Measurements from ENCODE around the gene PEX11G.
A peak's percentile ranks its signal among the peaks of the same experiment; 100 is the strongest.

PEX11G gene

GRCh38 chr19:7512400-7512851 is 23.6 kb upstream of the PEX11G start:
- no peak overlapping the region for H3K4me3 ChIP-seq
- H4K20me1 ChIP-seq = no peaks in the 10 kb centered on the region
- no peak overlapping the region for H3K27ac ChIP-seq
- no peaks in the 10 kb centered on the region for H3K27me3 ChIP-seq
- no peaks in the 10 kb centered on the region for H3K9me3 ChIP-seq
- no peak overlapping the region for H3K9ac ChIP-seq
- H3K4me1 ChIP-seq = peaks cover 18% of the 10 kb centered on the region
- H3K4me2 ChIP-seq = no peak overlapping the region
- H3K36me3 ChIP-seq = no peaks in the 10 kb centered on the region
- no peak for TF ChIP-seq Cebpa-rat (IDR thresholded peaks at IDR 0.05)

GRCh38 chr19:7509625-7510024 is 20.8 kb upstream of the PEX11G start:
- Histone ChIP-seq H3K9me3 (no peaks in the 10 kb centered on the region), H3K4me2 (no peak overlapping the region), H3K4me3 (no peak overlapping the region), H3K27ac (no peak overlapping the region), H3K4me1 (peaks cover 14% of the 10 kb centered on the region), H3K36me3 (no peaks in the 10 kb centered on the region), H3K9ac (no peak overlapping the region), H4K20me1 (no peaks in the 10 kb centered on the region), H3K27me3 (peaks cover 10% of the 10 kb centered on the region; the same call in 1 of the 2 replicates)
- no peak for TF ChIP-seq Cebpa-rat (IDR thresholded peaks at IDR 0.05)

- Histone ChIP-seq H4K20me1 (no peaks in the 10 kb centered on the region; the same call in 1 of the 2 replicates), H3K9me3 (no peaks in the 10 kb centered on the region), H3K4me1 (peaks cover 14% of the 10 kb centered on the region), H3K27me3 (peaks cover 15% of the 10 kb centered on the region), H3K4me2 (no peak overlapping the region), H3K36me3 (no peaks in the 10 kb centered on the region), H3K9ac (no peak overlapping the region), H3K27ac (no peak overlapping the region), H3K4me3 (no peak overlapping the region)
- TF ChIP-seq Cebpa-rat (IDR thresholded peaks at IDR 0.05) = no peak
These were observed 19.0 kb upstream of the PEX11G start for GRCh38 chr19:7507884-7508283.

GRCh38 chr19:7506385-7507328 is 17.8 kb upstream of the PEX11G start:
- Histone ChIP-seq H3K4me1 (peaks cover 14% of the 10 kb centered on the region), H3K4me2 (0 out of 2 replicates have a peak overlapping the region, but pooled peaks have one; percentile 36), H3K4me3 (no peak overlapping the region), H3K27me3 (peaks cover 27% of the 10 kb centered on the region), H3K36me3 (no peaks in the 10 kb centered on the region), H3K9me3 (no peaks in the 10 kb centered on the region), H3K27ac (no peak overlapping the region), H3K9ac (no peak overlapping the region), H4K20me1 (no peaks in the 10 kb centered on the region; the same call in 1 of the 2 replicates)
- no peak for TF ChIP-seq Cebpa-rat (IDR thresholded peaks at IDR 0.05)

GRCh38 chr19:7505682-7506384 is 17.0 kb upstream of the PEX11G start:
- H3K4me3 ChIP-seq = no peak overlapping the region
- H3K4me1 ChIP-seq = peaks cover 21% of the 10 kb centered on the region
- no peak overlapping the region for H3K27ac ChIP-seq
- no peaks in the 10 kb centered on the region for H3K9me3 ChIP-seq
- no peak for TF ChIP-seq Cebpa-rat (IDR thresholded peaks at IDR 0.05)
- no peak overlapping the region for H3K9ac ChIP-seq
- no peaks in the 10 kb centered on the region for H3K36me3 ChIP-seq
- peaks cover 5% of the 10 kb centered on the region for H4K20me1 ChIP-seq
- peaks cover 36% of the 10 kb centered on the region for H3K27me3 ChIP-seq
- peak overlapping the region; percentile 47 for H3K4me2 ChIP-seq

- H3K9ac ChIP-seq = no peak overlapping the region
- peak overlapping the region; percentile 47 for H3K4me2 ChIP-seq
These were observed 16.4 kb upstream of the PEX11G start for GRCh38 chr19:7505288-7505681.

GRCh38 chr19:7504684-7505083 is 15.8 kb upstream of the PEX11G start:
- Histone ChIP-seq H3K27me3 (peaks cover 47% of the 10 kb centered on the region), H3K9me3 (no peaks in the 10 kb centered on the region), H3K4me1 (peaks cover 24% of the 10 kb centered on the region), H3K36me3 (no peaks in the 10 kb centered on the region), H3K4me3 (no peak overlapping the region), H3K27ac (no peak overlapping the region), H3K9ac (no peak overlapping the region), H3K4me2 (no peak overlapping the region), H4K20me1 (peaks cover 10% of the 10 kb centered on the region)
- TF ChIP-seq Cebpa-rat (IDR thresholded peaks at IDR 0.05) = no peak

More at GRCh38 chr19:7505288-7505681, 16.4 kb upstream of the PEX11G start:
- Histone ChIP-seq H3K4me3 (no peak overlapping the region), H3K4me1 (peaks cover 24% of the 10 kb centered on the region), H3K27me3 (peaks cover 41% of the 10 kb centered on the region), H3K9me3 (no peaks in the 10 kb centered on the region), H4K20me1 (peaks cover 10% of the 10 kb centered on the region), H3K36me3 (no peaks in the 10 kb centered on the region), H3K27ac (no peak overlapping the region)
- no peak for TF ChIP-seq Cebpa-rat (IDR thresholded peaks at IDR 0.05)

GRCh38 chr19:7502552-7502951 is 13.7 kb upstream of the PEX11G start:
- no peak overlapping the region for H3K9ac ChIP-seq
- peaks cover 10% of the 10 kb centered on the region for H4K20me1 ChIP-seq
- H3K27me3 ChIP-seq = peaks cover 58% of the 10 kb centered on the region
- H3K36me3 ChIP-seq = no peaks in the 10 kb centered on the region
- H3K27ac ChIP-seq = no peak overlapping the region
- H3K9me3 ChIP-seq = no peaks in the 10 kb centered on the region
- no peak overlapping the region for H3K4me2 ChIP-seq
- TF ChIP-seq Cebpa-rat (IDR thresholded peaks at IDR 0.05) = no peak
- H3K4me3 ChIP-seq = no peak overlapping the region
- peaks cover 44% of the 10 kb centered on the region for H3K4me1 ChIP-seq

- no peaks in the 10 kb centered on the region for H3K9me3 ChIP-seq
- no peak overlapping the region for H3K9ac ChIP-seq
- no peak for TF ChIP-seq Cebpa-rat (IDR thresholded peaks at IDR 0.05)
- no peak overlapping the region for H3K27ac ChIP-seq
- peaks cover 10% of the 10 kb centered on the region for H4K20me1 ChIP-seq
- H3K27me3 ChIP-seq = peaks cover 58% of the 10 kb centered on the region
- H3K4me1 ChIP-seq = peaks cover 49% of the 10 kb centered on the region
- H3K4me2 ChIP-seq = peak overlapping the region; percentile 76
- peak overlapping the region; percentile 58 for H3K4me3 ChIP-seq
- no peaks in the 10 kb centered on the region for H3K36me3 ChIP-seq
These were observed 12.1 kb upstream of the PEX11G start for GRCh38 chr19:7500811-7501450.

Measured in BLaER1 (cell line).